GM12873 (cell line): Measurements from ENCODE around the gene RPL22.

Source experiments
- TF ChIP-seq, protein P1 (sequence below): IDR thresholded peaks from 2 replicates; pipeline ENCODE4 v1.5.1; 2012; ENCODE audit warnings: low read depth, mild to moderate bottlenecking, moderate library complexity, low read length, control low read depth; ENCODE audit not compliant: insufficient read depth; ENCODE audit errors: missing control alignments

Gene RPL22

DNA sequence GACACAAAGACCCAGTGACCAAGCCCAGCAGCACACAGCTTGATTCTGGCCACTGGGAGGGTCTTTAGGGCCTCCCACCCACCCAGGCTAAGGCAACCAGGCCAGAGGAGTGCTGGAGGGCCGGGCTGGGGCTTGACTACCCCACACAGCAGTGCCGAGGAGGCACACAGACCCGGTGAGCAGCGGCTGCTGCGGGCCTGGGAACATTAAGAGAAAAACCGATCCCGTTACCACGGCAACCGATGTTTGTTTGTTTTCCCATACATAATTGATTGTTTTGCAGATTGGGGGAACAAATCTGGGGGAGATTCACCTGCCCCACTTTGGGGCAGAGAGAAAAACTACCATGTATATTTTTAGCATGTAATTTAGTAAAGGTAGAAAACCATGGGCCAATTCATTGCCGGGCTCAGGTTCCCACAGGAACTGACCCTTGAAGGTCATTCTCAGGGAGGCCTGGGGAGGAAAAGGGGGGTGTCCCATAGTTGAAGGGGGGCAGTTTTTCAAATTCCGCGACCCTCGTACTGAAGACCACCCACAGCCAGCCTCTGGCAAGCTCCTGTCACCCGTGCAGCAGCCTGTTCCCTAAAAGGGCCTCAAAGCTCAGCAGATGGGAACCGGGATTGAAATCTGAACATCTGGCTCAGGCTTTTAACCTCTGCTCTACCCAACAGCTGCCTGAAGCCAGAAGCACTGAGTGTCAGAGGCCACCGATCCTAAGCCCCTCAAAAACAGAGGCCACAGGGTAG, 54.6 kb downstream of the RPL22 start:
- TF ChIP-seq, protein P1, sequence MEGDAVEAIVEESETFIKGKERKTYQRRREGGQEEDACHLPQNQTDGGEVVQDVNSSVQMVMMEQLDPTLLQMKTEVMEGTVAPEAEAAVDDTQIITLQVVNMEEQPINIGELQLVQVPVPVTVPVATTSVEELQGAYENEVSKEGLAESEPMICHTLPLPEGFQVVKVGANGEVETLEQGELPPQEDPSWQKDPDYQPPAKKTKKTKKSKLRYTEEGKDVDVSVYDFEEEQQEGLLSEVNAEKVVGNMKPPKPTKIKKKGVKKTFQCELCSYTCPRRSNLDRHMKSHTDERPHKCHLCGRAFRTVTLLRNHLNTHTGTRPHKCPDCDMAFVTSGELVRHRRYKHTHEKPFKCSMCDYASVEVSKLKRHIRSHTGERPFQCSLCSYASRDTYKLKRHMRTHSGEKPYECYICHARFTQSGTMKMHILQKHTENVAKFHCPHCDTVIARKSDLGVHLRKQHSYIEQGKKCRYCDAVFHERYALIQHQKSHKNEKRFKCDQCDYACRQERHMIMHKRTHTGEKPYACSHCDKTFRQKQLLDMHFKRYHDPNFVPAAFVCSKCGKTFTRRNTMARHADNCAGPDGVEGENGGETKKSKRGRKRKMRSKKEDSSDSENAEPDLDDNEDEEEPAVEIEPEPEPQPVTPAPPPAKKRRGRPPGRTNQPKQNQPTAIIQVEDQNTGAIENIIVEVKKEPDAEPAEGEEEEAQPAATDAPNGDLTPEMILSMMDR = no peak

DNA sequence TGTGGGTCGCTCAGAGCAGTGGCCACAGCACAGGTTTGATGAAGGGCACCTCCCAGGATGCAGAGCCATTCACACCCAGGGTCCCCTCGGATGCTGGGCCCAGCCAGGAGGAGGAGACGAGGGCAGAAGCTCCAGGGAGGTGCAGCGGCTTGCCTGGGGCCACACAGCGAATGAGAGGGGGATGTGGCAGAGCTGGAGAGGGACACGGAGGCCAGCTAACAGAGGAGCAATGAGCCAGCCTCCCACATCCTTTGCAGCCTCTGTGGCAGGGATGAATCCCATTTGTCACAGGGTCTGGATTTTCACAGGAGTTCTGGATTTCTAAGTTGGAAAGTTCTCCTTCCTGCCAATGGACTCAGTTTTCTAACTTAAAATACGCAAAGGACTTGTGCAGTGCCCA, 55.2 kb downstream of the RPL22 start:
- TF ChIP-seq, protein P1 = no peak

DNA sequence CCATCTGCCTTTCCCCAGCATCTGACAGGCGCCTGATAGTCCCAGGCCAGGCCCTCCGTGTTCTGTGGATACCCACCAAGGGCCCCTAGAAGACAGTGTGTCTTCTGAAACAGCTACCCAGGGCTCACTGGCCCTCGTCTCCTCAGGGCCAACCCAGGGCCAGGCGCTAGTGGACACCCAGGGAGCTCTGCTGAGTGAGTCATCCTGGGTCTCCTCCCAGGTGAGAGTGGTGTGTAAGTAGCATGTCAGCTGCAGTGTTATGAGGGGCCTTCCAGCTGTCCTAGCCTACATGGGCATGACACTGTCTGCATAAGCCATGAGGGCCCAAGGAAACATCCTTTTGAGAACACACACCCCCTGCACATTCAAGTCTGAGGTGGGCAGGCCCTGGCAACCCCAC, 56.0 kb downstream of the RPL22 start:
- TF ChIP-seq, protein P1 = no peak

DNA sequence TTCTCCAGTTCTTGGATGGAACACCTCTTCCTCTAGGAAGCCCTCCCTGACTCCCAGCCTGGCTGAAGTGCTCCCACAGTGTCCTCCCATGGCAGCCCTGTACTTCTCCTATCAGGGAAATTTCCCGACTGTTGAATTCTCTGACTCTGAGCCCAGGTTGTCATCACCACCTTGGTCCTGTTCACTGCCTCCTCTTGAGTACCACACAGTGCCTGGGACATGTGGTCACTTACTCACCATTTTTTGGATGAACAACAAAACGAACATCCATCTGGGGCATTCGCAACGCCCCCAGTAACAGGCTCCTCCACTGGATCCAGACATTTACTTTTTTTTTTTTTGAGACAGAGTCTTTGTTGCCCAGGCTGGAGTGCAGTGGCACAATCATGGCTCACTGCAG, 56.7 kb downstream of the RPL22 start:
- TF ChIP-seq, protein P1 = no peak

DNA sequence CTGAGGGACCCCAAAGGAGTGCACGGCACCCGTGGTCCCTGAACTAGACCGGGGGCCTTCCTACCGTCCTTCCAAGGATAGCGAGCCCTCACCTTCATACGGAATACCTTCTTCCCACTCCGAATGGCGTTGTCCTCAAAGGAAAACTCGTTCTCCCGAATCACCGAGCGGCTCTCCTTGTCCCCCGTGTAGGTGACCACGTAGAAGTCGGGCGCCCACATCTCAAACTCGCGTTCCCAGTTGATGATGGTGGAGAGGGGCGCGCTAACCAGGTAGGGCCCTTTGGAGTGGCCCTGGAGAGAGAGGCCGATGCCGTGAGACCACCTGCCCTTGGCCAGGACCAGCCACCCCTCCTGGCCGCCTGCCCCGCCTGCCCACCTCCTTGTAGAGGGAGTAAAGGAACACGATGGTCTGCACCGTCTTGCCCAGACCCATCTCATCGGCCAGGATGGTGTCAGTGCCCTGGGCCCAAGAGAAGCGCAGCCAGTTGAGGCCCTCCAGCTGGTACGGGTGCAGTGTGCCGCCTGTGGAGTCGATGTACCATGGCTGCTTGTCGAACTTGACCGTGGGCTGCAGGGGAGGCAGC, 57.3 kb downstream of the RPL22 start:
- TF ChIP-seq, protein P1 = no peak

DNA sequence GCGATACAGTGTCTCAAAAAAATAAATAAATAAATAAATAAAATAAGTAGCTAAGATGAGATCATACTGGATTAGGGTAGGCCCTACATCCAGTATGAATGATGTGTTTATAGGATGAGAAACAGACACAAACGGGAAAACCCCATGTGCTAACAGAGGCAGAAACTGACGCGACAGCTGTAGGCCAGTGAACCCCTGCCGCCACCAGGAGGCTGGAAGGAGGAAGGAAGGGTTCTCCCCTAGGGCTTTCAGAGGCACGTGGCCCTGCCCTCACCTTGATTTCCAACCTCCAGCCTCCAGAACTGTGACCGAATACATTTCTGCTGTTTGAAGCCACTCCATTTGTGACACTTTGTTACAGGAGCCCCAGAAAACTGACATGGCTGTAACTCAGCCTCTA, 57.8 kb downstream of the RPL22 start:
- TF ChIP-seq, protein P1 = peak; percentile 55

DNA sequence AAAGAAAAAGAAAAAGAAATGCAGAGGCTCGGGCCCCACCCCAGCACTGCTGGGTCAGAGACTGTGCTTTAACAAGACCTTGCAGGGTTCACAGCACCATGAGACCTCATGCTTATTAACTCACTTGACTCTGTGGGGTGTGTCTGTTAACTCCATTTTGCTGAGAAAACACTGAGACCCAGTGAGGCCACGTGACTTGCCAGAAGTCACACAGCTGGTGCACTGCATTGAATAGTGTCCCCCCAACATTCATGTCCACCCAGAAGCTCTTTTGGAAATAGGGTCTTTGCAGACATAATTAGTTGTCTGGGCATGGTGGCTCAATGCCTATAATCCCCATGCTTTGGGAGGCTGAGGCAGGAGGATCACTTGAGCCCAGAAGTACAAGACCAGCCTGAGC, 59.0 kb downstream of the RPL22 start:
- TF ChIP-seq, protein P1 = no peak
